Tibial artery (tissue), 4 donors: ENCODE data around the gene SNX11.

Experiments used
- DNase-seq, 2 donors: peaks; one replicate each; pipeline ENCODE4 v3.0.0-alpha.2; 2019
- H3K27ac ChIP-seq, 2 donors: fragments of 200-600 bp; sonication (generic) in 1 of 2; 1 replicate in 1 of 2; 2 replicates in 1 of 2; pipeline ENCODE4 v1.5.1; 2018 to 2019; ENCODE audit warnings: mild to moderate bottlenecking in 1 of 2
- H3K27me3 ChIP-seq, 2 donors: fragments of 200-600 bp; sonication (generic) in 1 of 2; one replicate each; pipeline versions ENCODE4 v1.5.1 to v1.6.0; 2016 to 2019
- H3K36me3 ChIP-seq, 3 donors: fragments of 200-600 bp; sonication (generic) in 2 of 3; one replicate each; pipeline ENCODE4 v1.5.1; 2016 to 2019; ENCODE audit warnings: mild to moderate bottlenecking in 2 of 3
- H3K4me1 ChIP-seq, 4 donors: fragments of 200-600 bp; sonication (generic) in 2 of 4; 1 replicate in 3 of 4; 2 replicates in 1 of 4; pipeline ENCODE4 v1.5.1; 2016 to 2019
- H3K4me3 ChIP-seq, 2 donors: fragments of 200-600 bp; sonication (generic) in 1 of 2; 1 replicate in 1 of 2; 2 replicates in 1 of 2; pipeline ENCODE4 v1.5.1; 2018 to 2019; ENCODE audit warnings: mild to moderate bottlenecking in 2 of 2
- H3K9me3 ChIP-seq, 3 donors: fragments of 200-600 bp; sonication (generic) in 1 of 3; one replicate each; pipeline ENCODE4 v1.5.1; 2016 to 2019
- intact Hi-C: fragments of 100-400 bp; cut with DNase I; formaldehyde crosslinking; loops from one replicate; pipeline ENCODE4 v1.15.0; 2023; ENCODE audit warnings: low total_unique reads
- TF ChIP-seq, protein P1 (sequence below), 2 experiments: fragments of 200-600 bp in 1 of 2; fragments of 450-650 bp in 1 of 2; IDR thresholded peaks; one replicate each; pipeline ENCODE4 v1.5.1; 2017 to 2019; ENCODE audit warnings: antibody characterized with exemption in 2 of 2, mild to moderate bottlenecking in 1 of 2, moderate library complexity in 1 of 2

Gene SNX11

DNA sequence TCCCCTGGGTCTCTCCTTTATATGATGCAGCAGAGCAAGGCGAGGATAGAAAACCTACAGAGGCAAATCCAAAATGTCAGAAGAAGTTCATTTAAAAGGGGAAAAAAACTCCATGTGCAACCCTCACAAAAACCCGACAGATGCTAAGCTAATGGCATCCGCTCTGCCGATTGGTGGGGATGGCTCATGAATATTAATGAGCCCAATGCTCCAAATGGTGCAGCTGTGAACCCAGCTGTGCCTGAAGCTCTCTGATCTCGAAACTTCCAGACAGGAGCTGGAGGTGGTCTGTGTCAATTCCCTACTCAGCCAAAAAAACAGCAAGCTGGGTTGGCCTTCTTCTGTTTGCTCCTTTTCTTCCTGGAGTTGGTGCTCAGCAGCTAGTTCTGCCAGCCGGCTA, 15.5 kb downstream of the SNX11 start:
- Histone ChIP-seq H3K4me1 (peaks cover 0 to 6% (median 0%) of the 10 kb centered on the region in 4 donors), H3K27ac (no peak overlapping the region), H3K27me3 (no peaks in the 10 kb centered on the region), H3K36me3 (peaks cover 45 to 75% (median 45%) of the 10 kb centered on the region in 3 donors), H3K9me3 (no peaks in the 10 kb centered on the region), H3K4me3 (no peak overlapping the region)
- DNase-seq, result no peak
- TF ChIP-seq, protein P1, sequence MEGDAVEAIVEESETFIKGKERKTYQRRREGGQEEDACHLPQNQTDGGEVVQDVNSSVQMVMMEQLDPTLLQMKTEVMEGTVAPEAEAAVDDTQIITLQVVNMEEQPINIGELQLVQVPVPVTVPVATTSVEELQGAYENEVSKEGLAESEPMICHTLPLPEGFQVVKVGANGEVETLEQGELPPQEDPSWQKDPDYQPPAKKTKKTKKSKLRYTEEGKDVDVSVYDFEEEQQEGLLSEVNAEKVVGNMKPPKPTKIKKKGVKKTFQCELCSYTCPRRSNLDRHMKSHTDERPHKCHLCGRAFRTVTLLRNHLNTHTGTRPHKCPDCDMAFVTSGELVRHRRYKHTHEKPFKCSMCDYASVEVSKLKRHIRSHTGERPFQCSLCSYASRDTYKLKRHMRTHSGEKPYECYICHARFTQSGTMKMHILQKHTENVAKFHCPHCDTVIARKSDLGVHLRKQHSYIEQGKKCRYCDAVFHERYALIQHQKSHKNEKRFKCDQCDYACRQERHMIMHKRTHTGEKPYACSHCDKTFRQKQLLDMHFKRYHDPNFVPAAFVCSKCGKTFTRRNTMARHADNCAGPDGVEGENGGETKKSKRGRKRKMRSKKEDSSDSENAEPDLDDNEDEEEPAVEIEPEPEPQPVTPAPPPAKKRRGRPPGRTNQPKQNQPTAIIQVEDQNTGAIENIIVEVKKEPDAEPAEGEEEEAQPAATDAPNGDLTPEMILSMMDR (IDR thresholded peaks at IDR 0.05), result no peak
- intact Hi-C loops, result no loop called here

DNA sequence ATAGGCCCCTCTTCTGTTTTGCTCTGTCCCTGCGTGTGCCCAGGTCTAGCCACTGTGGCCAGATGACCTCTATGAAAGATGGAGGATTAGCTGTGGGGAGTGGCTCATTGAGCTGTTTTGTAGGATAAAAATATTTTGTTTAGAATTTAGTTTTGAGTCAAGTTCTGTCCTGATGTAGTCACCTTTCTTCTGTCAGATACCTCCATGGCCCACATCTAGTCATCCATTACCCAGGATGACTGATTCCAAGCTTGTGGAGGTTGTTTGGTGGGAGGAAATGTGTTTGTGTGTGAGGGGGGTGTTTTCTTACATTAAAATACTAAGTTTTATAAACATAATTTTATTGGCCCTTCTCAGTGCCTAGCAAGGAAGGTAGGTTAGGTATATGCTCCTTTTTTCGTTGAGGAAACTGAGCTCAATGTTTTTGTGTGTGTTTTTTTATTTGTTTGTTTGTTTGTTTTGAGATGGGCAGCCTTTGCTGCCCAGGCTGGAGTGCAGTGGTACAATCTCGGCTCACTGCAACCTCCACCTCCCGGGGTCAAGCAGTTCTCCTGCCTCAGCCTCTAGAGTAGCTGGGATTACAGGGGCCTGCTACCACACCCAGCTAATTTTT, 16.3 kb downstream of the SNX11 start:
- intact Hi-C loops, result no loop called here
- H3K27ac ChIP-seq, result no peak overlapping the region
- peaks cover 0 to 6% (median 0%) of the 10 kb centered on the region in 4 donors for H3K4me1 ChIP-seq
- DNase-seq, result no peak
- peaks cover 38 to 67% (median 38%) of the 10 kb centered on the region in 3 donors for H3K36me3 ChIP-seq
- no peaks in the 10 kb centered on the region for H3K9me3 ChIP-seq
- no peaks in the 10 kb centered on the region for H3K27me3 ChIP-seq
- TF ChIP-seq, protein P1 (IDR thresholded peaks at IDR 0.05), result no peak
- no peak overlapping the region for H3K4me3 ChIP-seq

- Histone ChIP-seq H3K4me3 (no peak overlapping the region), H3K36me3 (peaks cover 22 to 52% (median 26%) of the 10 kb centered on the region in 3 donors), H3K4me1 (peaks cover 0 to 6% (median 0%) of the 10 kb centered on the region in 4 donors), H3K9me3 (no peaks in the 10 kb centered on the region), H3K27ac (no peak overlapping the region), H3K27me3 (no peaks in the 10 kb centered on the region)
- TF ChIP-seq, protein P1 (IDR thresholded peaks at IDR 0.05), result no peak
- peak in 1 of 2 donors; percentile 5 for DNase-seq
- intact Hi-C loops, result no loop called here
Measured at GRCh38 chr17:48125829-48126531, 18.4 kb downstream of the SNX11 start.

DNA sequence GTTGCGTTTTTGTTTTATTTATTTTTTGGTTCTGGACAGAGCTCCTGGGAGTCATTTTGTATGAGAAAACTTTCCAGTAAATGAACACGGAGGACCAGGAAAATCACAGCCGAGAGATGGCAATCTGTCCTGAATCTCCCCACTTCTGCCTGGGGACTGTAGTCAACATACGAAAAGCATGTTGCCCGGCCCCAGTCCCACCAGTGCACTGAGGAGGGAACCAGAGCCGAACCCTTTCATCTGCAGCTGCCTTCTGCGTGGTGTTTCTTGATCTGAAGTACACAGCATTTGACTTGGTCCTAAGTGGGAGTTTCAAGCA, 18.9 kb downstream of the SNX11 start:
- Histone ChIP-seq H3K27me3 (no peaks in the 10 kb centered on the region), H3K36me3 (peaks cover 17 to 47% (median 21%) of the 10 kb centered on the region in 3 donors), H3K4me3 (no peak overlapping the region), H3K27ac (no peak overlapping the region), H3K9me3 (no peaks in the 10 kb centered on the region), H3K4me1 (peaks cover 0 to 6% (median 0%) of the 10 kb centered on the region in 4 donors)
- intact Hi-C loops, result no loop called here
- TF ChIP-seq, protein P1 (IDR thresholded peaks at IDR 0.05), result no peak
- peak in 1 of 2 donors; percentile 16 for DNase-seq

- TF ChIP-seq, protein P1 (IDR thresholded peaks at IDR 0.05), result no peak
- no peak overlapping the region for H3K4me3 ChIP-seq
- intact Hi-C loops, result no loop called here
Measured at GRCh38 chr17:48127371-48128051, 19.9 kb downstream of the SNX11 start.

More at GRCh38 chr17:48127371-48128051, 19.9 kb downstream of the SNX11 start:
- no peak overlapping the region for H3K27ac ChIP-seq
- H3K27me3 ChIP-seq, result no peaks in the 10 kb centered on the region
- H3K9me3 ChIP-seq, result no peaks in the 10 kb centered on the region
- DNase-seq, result no peak
- peaks cover 0 to 6% (median 0%) of the 10 kb centered on the region in 4 donors for H3K4me1 ChIP-seq
- peaks cover 8 to 37% (median 11%) of the 10 kb centered on the region in 3 donors for H3K36me3 ChIP-seq
